H9 (cell line): ENCODE results near the gene CDH7. TPM values are rescaled to one million over a fixed set of nuclear protein-coding genes. Genes with fewer than 3 reads are reported as not detected.

Source experiments
- DNase-seq: peaks from one replicate; pipeline ENCODE4 v3.0.0-alpha.2; 2017
- H2AFZ ChIP-seq: one replicate; pipeline ENCODE4 v1.6.1; 2013; ENCODE audit warnings: mild to moderate bottlenecking, low read length, control low read depth, moderate library complexity
- H2AK5ac ChIP-seq: 2 replicates; pipeline ENCODE4 v1.6.1; 2013; ENCODE audit warnings: low read length, control low read depth, mixed read lengths; ENCODE audit not compliant: insufficient read length
- H2BK120ac ChIP-seq: one replicate; pipeline ENCODE4 v1.6.1; 2013; ENCODE audit warnings: low read depth, mild to moderate bottlenecking, low read length, control low read depth, inconsistent platforms; ENCODE audit not compliant: poor library complexity, severe bottlenecking
- H2BK12ac ChIP-seq: 2 replicates; pipeline ENCODE4 v1.6.1; 2013; ENCODE audit warnings: low read length, control low read depth, mixed read lengths, low read depth; ENCODE audit not compliant: insufficient read length
- H2BK15ac ChIP-seq: 2 replicates; pipeline ENCODE4 v1.6.1; 2013; ENCODE audit warnings: low read depth, low read length, control low read depth
- H2BK20ac ChIP-seq: one replicate; pipeline ENCODE4 v1.6.1; 2013; ENCODE audit warnings: low read depth, mild to moderate bottlenecking, low read length, control low read depth, inconsistent platforms; ENCODE audit not compliant: poor library complexity, severe bottlenecking
- H2BK5ac ChIP-seq: 2 replicates; pipeline ENCODE4 v1.6.1; 2013; ENCODE audit warnings: low read length, control low read depth, mixed read lengths; ENCODE audit not compliant: insufficient read length
- H3K14ac ChIP-seq: 2 replicates; pipeline ENCODE4 v1.6.1; 2013; ENCODE audit warnings: low read length, control low read depth; ENCODE audit not compliant: insufficient read depth
- H3K18ac ChIP-seq: 2 replicates; pipeline ENCODE4 v1.6.1; 2013; ENCODE audit warnings: low read depth, mild to moderate bottlenecking, mixed read lengths, low read length, control low read depth; ENCODE audit not compliant: insufficient read length
- H3K23ac ChIP-seq: 2 replicates; pipeline ENCODE4 v1.6.1; 2013; ENCODE audit warnings: low read length, control low read depth, mixed read lengths, low read depth; ENCODE audit not compliant: insufficient read length
- H3K23me2 ChIP-seq: 2 replicates; pipeline ENCODE4 v1.6.1; 2013; ENCODE audit warnings: low read depth, mild to moderate bottlenecking, mixed read lengths, low read length, control low read depth; ENCODE audit not compliant: insufficient read length, poor library complexity, severe bottlenecking
- H3K27ac ChIP-seq: 2 replicates; pipeline ENCODE4 v1.5.1; 2013; ENCODE audit warnings: low read length, control low read depth, mixed read lengths, low read depth; ENCODE audit not compliant: insufficient read length
- H3K27me3 ChIP-seq: 2 replicates; pipeline ENCODE4 v1.6.1; 2013; ENCODE audit warnings: low read length, control low read depth, inconsistent platforms; ENCODE audit not compliant: insufficient read depth
- H3K4ac ChIP-seq: 2 replicates; pipeline ENCODE4 v1.6.1; 2013; ENCODE audit warnings: low read depth, mild to moderate bottlenecking, control low read depth, inconsistent platforms, low read length, moderate library complexity
- H3K4me1 ChIP-seq: 2 replicates; pipeline ENCODE4 v1.6.1; 2013; ENCODE audit warnings: low read length, control low read depth, inconsistent platforms; ENCODE audit not compliant: insufficient read depth
- H3K4me2 ChIP-seq: 2 replicates; pipeline ENCODE4 v1.6.1; 2013; ENCODE audit warnings: low read length, control low read depth, mixed read lengths; ENCODE audit not compliant: insufficient read length, insufficient read depth
- H3K56ac ChIP-seq: 2 replicates; pipeline ENCODE4 v1.6.1; 2013; ENCODE audit warnings: low read depth, mild to moderate bottlenecking, mixed read lengths, low read length, control low read depth; ENCODE audit not compliant: insufficient read length
- H3K79me1 ChIP-seq: 2 replicates; pipeline ENCODE4 v1.6.1; 2013; ENCODE audit warnings: low read depth, mild to moderate bottlenecking, moderate library complexity, low read length, control low read depth, inconsistent platforms; ENCODE audit not compliant: insufficient read depth, poor library complexity, severe bottlenecking
- H3K79me2 ChIP-seq: 2 replicates; pipeline ENCODE4 v1.6.1; 2013; ENCODE audit warnings: low read length, control low read depth, inconsistent platforms; ENCODE audit not compliant: insufficient read depth
- H3K9ac ChIP-seq: 2 replicates; pipeline ENCODE4 v1.6.1; 2013; ENCODE audit warnings: low read length, control low read depth, mixed read lengths; ENCODE audit not compliant: insufficient read length; ENCODE audit errors: extremely low read depth
- H3K9me3 ChIP-seq: one replicate; pipeline ENCODE4 v1.6.1; 2013; ENCODE audit warnings: low read depth, low read length, inconsistent platforms; ENCODE audit not compliant: control insufficient read depth
- H3T11ph ChIP-seq: one replicate; pipeline ENCODE4 v1.6.1; 2013; ENCODE audit warnings: mild to moderate bottlenecking, low read length, control low read depth, inconsistent platforms
- H4K20me1 ChIP-seq: one replicate; pipeline ENCODE4 v1.6.1; 2013; ENCODE audit not compliant: control insufficient read depth, insufficient read length, insufficient read depth
- H4K5ac ChIP-seq: 2 replicates; pipeline ENCODE4 v1.6.1; 2013; ENCODE audit warnings: low read depth, mild to moderate bottlenecking, mixed read lengths, low read length, control low read depth; ENCODE audit not compliant: insufficient read length
- H4K8ac ChIP-seq: replicated peaks from 2 replicates; pipeline ENCODE4 v1.6.1; 2013; ENCODE audit warnings: low read length, control low read depth, mixed read lengths, low read depth; ENCODE audit not compliant: insufficient read length
- H4K91ac ChIP-seq: 2 replicates; pipeline ENCODE4 v1.6.1; 2013; ENCODE audit warnings: low read depth, mild to moderate bottlenecking, moderate library complexity, mixed read lengths, low read length, control low read depth; ENCODE audit not compliant: insufficient read length
- H3K27ac Mint-ChIP-seq, 3 experiments: 2 replicates in 2 of 3; 3 replicates in 1 of 3; pipeline ENCODE4 v1.8.0; 2020 to 2021; ENCODE audit warnings: mixed read lengths in 3 of 3, mild to moderate bottlenecking in 1 of 3, moderate library complexity in 1 of 3
- H3K27me3 Mint-ChIP-seq: 2 replicates; pipeline ENCODE4 v1.8.0; 2021; ENCODE audit warnings: low read depth, mild to moderate bottlenecking, moderate library complexity, mixed read lengths
- H3K36me3 Mint-ChIP-seq, 3 experiments: 2 replicates in 2 of 3; 3 replicates in 1 of 3; pipeline ENCODE4 v1.8.0; 2020 to 2021; ENCODE audit warnings: low read depth in 3 of 3, mixed read lengths in 3 of 3; ENCODE audit not compliant: insufficient read depth in 1 of 3
- H3K4me1 Mint-ChIP-seq, 2 experiments: 2 replicates each; pipeline ENCODE4 v1.8.0; 2020; ENCODE audit warnings: mixed read lengths in 2 of 2
- H3K4me3 Mint-ChIP-seq, 2 experiments: 2 replicates in 1 of 2; 3 replicates in 1 of 2; pipeline ENCODE4 v1.8.0; 2020 to 2021; ENCODE audit warnings: mild to moderate bottlenecking in 2 of 2, mixed read lengths in 2 of 2, moderate library complexity in 1 of 2
- H3K9me3 Mint-ChIP-seq, 2 experiments: 2 replicates in 1 of 2; 3 replicates in 1 of 2; pipeline ENCODE4 v1.8.0; 2020; ENCODE audit warnings: mild to moderate bottlenecking in 2 of 2, mixed read lengths in 2 of 2, moderate library complexity in 1 of 2
- WGBS: extraction: QIAGEN DNeasy Blood & Tissue Kit; methylation state at CpG from one replicate; pipeline ENCODE4 v1.1.7; 2013; ENCODE audit warnings: missing lambda C conversion rate, low lambda C conversion rate, mixed read lengths; ENCODE audit not compliant: insufficient read length; ENCODE audit errors: extremely low coverage; 5-methylcytosine and 5-hydroxymethylcytosine counted together
- total RNA-seq: library from RNA; stranded (reverse); gene quantifications from 2 replicates; pipeline ENCODE4 v1.2.1, GENCODE V29; 2021
- TF ChIP-seq, protein P1 (sequence below): fragments of 200-600 bp; sonication (generic); conservative IDR thresholded peaks from 3 replicates; pipeline ENCODE4 v1.8.0; 2021; ENCODE audit warnings: antibody characterized with exemption, mild to moderate bottlenecking

The CDH7 gene
- total RNA-seq, 1 experiment from 2014 or later = 0.13 TPM

DNA sequence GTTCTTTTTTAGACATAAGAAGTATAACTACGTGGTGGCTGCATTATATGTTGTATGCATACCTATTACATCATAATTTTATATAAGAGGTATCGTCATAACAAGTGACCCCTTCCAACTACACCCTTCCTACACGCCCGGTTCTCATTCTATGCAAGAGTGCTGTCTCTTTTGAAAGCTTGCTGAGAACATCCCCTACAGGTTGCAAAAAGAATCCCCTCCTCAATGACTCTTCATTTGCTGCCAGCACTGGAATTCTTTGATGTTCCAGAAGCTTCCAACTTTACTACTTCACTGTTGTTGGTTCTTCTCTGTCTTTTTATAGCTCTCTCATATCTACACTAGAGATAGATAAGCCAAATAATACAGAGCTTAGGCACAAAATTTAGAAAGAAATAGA lies 66.4 kb downstream of the CDH7 start:
- Histone ChIP-seq H3K23me2 (no peaks in the 10 kb centered on the region), H3K27me3 (no peaks in the 10 kb centered on the region), H3K4ac (no peak overlapping the region), H3K4me1 (no peaks in the 10 kb centered on the region), H2BK120ac (no peak overlapping the region), H3K23ac (no peak overlapping the region), H3K9me3 (no peaks in the 10 kb centered on the region), H4K91ac (no peak overlapping the region), H2BK15ac (no peak overlapping the region), H3K27ac (no peak overlapping the region), H3K79me1 (no peaks in the 10 kb centered on the region), H2AFZ (no peak overlapping the region), H2BK12ac (no peak overlapping the region), H3K14ac (no peak overlapping the region), H4K20me1 (no peaks in the 10 kb centered on the region), H3K79me2 (no peaks in the 10 kb centered on the region), H4K5ac (no peak overlapping the region), H3K56ac (no peak overlapping the region), H4K8ac (no peak overlapping the region), H3T11ph (no peak overlapping the region), H3K4me2 (no peak overlapping the region), H2BK20ac (no peak overlapping the region), H3K18ac (no peak overlapping the region), H2AK5ac (no peak overlapping the region), H2BK5ac (no peak overlapping the region), H3K9ac (no peak overlapping the region)
- TF ChIP-seq, protein P1, sequence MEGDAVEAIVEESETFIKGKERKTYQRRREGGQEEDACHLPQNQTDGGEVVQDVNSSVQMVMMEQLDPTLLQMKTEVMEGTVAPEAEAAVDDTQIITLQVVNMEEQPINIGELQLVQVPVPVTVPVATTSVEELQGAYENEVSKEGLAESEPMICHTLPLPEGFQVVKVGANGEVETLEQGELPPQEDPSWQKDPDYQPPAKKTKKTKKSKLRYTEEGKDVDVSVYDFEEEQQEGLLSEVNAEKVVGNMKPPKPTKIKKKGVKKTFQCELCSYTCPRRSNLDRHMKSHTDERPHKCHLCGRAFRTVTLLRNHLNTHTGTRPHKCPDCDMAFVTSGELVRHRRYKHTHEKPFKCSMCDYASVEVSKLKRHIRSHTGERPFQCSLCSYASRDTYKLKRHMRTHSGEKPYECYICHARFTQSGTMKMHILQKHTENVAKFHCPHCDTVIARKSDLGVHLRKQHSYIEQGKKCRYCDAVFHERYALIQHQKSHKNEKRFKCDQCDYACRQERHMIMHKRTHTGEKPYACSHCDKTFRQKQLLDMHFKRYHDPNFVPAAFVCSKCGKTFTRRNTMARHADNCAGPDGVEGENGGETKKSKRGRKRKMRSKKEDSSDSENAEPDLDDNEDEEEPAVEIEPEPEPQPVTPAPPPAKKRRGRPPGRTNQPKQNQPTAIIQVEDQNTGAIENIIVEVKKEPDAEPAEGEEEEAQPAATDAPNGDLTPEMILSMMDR = peak; percentile 41; the same call in 2 of the 3 replicates
- H3K27ac Mint-ChIP-seq = no peak overlapping the region
- WGBS = no CpG with 5 or more reads among the region's 4 CpGs
- H3K4me1 Mint-ChIP-seq = no peaks in the 10 kb centered on the region
- H3K36me3 Mint-ChIP-seq = no peaks in the 10 kb centered on the region
- no peak for DNase-seq
- H3K9me3 Mint-ChIP-seq = no peaks in the 10 kb centered on the region
- no peak overlapping the region for H3K4me3 Mint-ChIP-seq
- H3K27me3 Mint-ChIP-seq = peaks cover 2% of the 10 kb centered on the region
